Left kidney (tissue), 2 donors: ENCODE results near the gene WIPF2. TPM values are rescaled to one million over a fixed set of nuclear protein-coding genes. Genes with fewer than 3 reads are reported as not detected.

Source experiments
- DNase-seq: peaks from one replicate; pipeline ENCODE4 v3.0.0-alpha.2; 2013
- polyA plus RNA-seq: library from polyadenylated mRNA; unstranded; fragments of 120-200 nt; gene quantifications from one replicate; pipeline ENCODE4 v1.2.1, GENCODE V29; 2013; ENCODE audit not compliant: insufficient read length

WIPF2 gene
- polyA plus RNA-seq, 1 donor: 33.3 TPM

DNA sequence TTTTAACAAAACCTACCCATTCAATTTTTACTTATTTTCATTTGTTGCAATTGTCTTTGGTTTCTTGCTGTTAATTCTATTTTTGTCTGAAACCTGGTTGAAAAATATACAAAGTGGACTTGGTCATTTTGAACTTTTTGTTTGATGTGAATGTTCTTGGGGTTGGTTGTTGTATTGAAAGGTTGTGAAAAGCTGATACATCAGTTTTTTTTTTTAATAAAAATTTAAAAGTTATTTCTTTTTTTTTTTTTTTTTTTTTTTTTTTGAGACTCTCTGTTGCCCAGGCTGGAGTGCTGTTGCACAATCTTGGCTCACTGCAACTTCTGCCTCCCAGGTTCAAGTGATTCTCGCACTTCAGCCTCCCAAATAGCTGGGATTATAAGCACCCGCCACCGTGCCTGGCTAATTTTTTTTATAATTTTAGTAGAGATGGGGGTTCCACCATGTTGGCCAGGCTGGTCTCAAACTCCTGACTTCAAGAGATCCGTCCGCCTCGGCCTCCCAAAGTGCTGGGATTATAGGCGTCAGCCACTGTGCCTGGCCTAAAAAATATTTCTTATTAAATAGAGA lies 28.9 kb downstream of the WIPF2 start:
- DNase-seq: no peak

- no peak for DNase-seq
Observed at GRCh38 chr17:40248507-40248906, 29.4 kb downstream of the WIPF2 start.

DNA sequence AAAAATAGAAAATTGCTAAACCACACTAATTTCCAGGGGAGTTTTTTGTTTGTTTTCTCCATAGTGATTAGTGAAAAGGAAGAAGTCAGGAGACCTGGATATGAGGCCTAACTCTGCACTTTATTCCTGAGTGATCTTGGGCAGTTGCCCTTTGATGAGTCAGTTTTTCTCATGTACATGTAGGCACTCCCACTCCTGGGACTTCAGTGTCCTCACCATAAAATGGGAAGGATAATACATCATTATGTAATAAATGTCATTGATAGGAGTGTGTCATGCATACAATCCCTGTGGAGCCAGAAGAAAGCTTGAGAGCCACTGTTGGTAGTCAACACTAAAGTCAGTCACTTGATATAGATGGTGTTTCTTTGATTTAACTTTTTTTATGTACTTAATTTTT lies 32.5 kb downstream of the WIPF2 start:
- no peak for DNase-seq

DNA sequence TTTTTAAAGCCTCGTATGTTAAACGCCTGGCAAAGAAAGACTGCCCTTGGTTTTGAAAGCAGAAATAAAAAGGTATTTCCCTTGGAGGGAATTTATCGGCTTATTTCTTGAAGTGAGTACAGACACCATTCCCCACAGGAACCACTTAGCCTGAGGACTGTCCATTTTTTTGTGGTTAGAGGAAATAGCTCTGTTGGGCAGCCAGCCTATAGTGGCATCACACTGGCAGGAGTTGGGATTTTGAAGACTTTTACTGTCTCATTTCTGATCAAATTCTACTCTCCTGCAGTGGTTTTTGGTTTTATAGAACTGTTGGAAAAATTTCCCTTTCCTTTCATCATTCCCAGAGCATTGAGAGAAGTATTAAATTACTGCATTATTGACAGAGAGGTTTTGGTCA lies 34.5 kb downstream of the WIPF2 start:
- no peak for DNase-seq

DNA sequence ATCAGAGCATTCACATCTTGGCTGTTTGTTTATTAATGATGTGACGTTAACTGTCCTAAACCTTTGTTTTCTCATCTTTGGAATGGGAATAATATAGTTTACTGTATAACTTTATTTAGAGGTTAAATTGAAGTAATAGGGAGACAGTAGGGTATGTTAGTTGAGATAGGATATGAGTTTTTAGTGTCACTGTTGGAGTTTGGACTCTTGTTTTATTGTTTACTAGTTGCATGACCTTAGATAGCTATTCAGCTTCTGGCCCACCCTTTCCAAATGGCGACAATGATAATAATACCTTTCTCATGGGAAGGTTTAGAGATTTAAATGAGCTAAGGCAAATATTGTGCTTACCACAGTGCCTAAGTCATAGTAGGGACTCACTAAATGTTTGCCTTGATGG lies 40.4 kb downstream of the WIPF2 start:
- no peak for DNase-seq

GRCh38 chr17:40260528-40260927 lies 41.4 kb downstream of the WIPF2 start:
- no peak for DNase-seq

- DNase-seq: no peak
Observed at GRCh38 chr17:40264458-40265185, 45.5 kb downstream of the WIPF2 start.

GRCh38 chr17:40265337-40265736 lies 46.2 kb downstream of the WIPF2 start:
- DNase-seq: no peak

DNA sequence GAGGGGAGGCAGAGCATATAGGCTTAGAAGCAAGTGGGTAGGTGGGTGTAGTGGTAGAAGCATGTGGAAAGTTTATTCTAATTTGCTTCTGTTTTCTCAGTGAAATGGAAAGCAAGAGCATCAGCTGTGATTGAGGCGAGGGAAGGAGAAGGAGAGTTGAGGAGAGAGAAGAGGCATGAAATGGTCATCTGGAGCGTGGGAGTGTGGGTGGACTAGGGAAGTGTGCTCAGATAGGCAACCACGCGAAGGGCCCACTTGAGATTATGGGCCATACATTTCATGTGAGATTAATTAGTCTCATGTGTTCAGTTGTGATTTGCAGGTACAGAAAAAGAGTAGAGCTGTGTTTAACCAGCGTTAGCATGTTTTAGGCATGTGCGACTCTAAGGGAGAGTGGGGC lies 47.8 kb downstream of the WIPF2 start:
- no peak for DNase-seq

- DNase-seq: no peak
Observed at GRCh38 chr17:40268141-40268712, 49.1 kb downstream of the WIPF2 start.

- no peak for DNase-seq
Observed at GRCh38 chr17:40278414-40278813, 59.3 kb downstream of the WIPF2 start.

GRCh38 chr17:40279402-40279801 lies 60.3 kb downstream of the WIPF2 start:
- DNase-seq: no peak

- DNase-seq: no peak
Observed at GRCh38 chr17:40281663-40282062, 62.6 kb downstream of the WIPF2 start.

DNA sequence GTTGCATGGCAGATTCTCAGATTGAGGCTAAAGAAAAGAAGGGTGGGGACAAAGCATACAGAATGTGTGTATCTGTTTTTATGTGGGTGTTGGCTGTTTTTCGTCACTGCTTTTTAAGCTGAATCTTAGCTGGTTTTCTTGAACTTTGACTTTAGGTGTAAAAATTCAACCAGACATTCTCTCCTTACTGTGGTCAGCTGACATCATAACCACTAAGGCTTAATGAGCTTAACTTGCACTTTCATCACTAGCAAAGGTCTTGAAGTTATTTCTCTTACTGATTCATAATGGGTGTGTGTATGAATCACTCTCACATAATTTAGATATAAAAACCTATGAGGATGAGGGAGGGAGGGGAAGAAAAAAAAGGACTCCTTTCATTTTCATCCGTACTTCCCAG lies 64.6 kb downstream of the WIPF2 start:
- DNase-seq: no peak

GRCh38 chr17:40284085-40284713 lies 65.1 kb downstream of the WIPF2 start:
- DNase-seq: no peak

GRCh38 chr17:40286473-40286872 lies 67.4 kb downstream of the WIPF2 start:
- no peak for DNase-seq

GRCh38 chr17:40287159-40287493 lies 68.0 kb downstream of the WIPF2 start:
- no peak for DNase-seq

DNA sequence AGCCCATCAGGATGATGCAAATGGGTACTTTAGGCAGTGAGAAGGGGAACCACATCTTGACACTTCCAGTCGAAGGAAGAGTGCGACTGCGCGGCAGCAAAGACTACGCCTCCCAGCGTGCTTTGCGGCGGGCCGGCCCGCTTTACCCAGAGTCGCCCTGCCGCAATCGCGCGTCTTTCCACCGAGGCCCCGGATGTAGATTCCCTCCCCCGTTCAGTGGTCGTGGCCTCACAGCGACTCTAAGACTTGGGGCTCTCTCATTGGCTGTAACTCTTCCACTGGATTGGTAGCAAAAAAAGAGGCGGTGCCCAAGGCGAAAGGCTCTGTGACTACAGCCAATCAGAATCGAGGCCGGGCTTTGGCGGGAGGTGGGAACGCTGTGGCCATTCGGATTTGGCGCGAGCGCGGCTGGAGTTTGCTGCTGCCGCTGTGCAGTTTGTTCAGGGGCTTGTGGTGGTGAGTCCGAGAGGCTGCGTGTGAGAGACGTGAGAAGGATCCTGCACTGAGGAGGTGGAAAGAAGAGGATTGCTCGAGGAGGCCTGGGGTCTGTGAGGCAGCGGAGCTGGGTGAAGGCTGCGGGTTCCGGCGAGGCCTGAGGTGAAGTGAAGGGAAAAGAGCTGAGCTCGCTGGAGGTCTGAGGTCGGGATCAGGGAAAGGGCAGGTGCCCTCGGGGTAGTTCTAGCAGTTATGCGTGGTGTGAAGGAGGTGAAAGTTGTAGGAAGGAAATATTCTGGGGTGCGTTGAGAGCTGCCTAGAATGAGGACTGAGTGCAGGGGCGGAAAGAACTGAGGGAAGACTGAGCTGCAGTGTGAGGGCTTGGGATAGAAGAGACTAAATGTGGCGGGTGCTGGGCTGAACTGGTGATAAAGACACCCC lies 68.6 kb downstream of the WIPF2 start, which contains the start of gene CDC6:
Gene CDC6 (plus strand): TSS at position 386 of the 876 bp plus-strand sequence. CDS start 1,542 bp downstream, outside the sequence.
- peak; percentile 99 for DNase-seq

DNA sequence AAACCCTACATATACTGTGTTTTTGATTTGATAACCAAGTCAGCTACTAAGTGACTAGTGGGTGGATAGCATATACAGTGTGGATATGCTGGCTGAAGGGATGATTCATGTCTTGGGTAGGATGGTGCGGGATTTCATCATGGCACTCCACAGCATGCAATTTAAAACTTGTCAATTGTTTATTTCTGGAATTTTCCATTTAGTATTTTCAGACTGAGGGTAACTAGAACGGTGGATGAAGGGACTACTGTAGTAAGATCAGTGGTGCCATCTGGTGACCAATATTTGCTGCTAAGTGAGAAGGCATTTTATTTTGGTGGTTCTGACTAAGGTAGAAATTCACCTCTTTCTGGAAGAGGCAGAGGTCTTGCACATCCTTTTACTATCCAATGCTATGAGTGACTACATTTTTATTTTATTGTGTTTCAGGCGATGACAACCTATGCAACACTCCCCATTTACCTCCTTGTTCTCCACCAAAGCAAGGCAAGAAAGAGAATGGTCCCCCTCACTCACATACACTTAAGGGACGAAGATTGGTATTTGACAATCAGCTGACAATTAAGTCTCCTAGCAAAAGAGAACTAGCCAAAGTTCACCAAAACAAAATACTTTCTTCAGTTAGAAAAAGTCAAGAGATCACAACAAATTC lies 71.7 kb downstream of the WIPF2 start:
- DNase-seq: no peak

DNA sequence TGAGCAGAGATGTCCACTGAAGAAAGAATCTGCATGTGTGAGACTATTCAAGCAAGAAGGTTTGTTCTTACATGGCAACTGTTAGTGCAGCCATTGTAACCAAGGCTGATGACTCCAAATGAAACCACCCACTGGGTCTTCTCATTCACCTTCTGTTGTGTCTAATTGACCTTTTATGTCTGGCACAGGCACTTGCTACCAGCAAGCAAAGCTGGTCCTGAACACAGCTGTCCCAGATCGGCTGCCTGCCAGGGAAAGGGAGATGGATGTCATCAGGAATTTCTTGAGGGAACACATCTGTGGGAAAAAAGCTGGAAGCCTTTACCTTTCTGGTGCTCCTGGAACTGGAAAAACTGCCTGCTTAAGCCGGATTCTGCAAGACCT lies 72.2 kb downstream of the WIPF2 start:
- no peak for DNase-seq

GRCh38 chr17:40293363-40293762 lies 74.3 kb downstream of the WIPF2 start:
- no peak for DNase-seq
